ENCODE measurements around the gene CDC42SE1.
"Not testable (repeated sequence)": the region's sequence is repeated elsewhere in the genome, so short reads cannot be mapped to it uniquely, and the experiment has no call there.

CDC42SE1 gene, protein sequence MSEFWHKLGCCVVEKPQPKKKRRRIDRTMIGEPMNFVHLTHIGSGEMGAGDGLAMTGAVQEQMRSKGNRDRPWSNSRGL

DNA sequence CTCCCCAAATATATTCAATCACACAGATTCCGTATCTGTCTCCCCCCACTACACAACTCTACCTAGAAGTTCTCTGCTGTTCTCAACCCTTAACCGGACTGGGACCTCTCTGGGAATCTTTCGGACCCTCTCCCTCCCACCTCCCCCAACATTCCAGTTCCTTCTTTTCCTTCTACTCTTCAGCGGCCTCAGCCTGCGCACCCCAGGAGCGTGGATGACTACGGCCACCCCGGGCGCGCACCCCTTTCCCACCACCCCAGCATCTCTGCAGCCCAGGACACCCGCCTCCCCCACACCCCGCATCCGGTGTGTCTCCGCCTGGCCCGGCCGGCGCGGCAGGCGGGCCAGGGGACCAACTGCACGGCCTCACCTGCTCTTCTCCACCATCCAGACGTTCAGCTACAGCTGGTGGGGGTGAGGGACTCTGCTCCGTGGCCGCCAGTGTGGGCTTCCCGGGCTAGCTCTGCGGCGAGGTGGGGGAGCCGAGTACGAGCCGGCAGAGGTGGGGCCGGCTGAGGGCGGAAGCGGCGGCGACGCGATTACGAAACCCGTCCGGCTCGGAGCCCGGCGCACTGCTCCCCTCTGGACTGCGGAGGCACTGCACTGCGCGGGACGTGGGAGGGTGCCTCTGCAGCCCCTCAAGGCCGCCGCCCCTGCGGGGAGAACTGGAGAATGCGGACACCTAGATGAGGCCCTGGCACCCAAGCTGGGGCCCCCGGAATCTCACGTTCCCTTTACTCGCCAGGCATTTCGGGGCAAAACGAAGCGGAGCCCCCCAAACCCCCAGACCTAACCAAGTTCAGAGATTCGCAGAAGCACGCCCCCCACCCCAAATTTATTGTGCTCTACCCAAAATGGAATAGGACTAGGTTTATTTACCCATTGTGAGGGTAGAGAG, at the start of gene CDC42SE1:
Gene CDC42SE1 (minus strand): TSS at position 514 of the 898 bp plus-strand sequence. CDS start 3,892 bp downstream, outside the sequence.
- DNase-seq = peak; percentile 78

DNA sequence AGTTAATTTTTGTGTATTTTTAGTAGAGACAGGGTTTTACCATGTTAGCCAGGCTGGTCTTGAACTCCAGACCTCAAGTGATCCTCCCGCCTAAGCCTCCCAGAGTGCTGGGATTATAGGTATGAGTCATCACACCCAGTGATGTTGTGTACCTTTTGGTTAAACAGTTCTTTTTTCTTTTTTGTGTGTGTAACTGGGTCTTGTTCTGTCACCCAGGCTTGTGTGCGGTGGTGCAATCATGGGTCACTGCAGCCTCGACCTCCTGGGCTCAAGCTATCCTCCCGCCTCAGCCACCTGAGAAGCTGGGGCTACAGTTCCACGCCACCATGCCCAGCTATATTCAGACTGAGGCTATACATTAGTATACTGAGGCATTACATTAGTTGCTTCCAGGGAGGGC, 48.9 kb upstream of the CDC42SE1 start:
- no peak for DNase-seq

DNA sequence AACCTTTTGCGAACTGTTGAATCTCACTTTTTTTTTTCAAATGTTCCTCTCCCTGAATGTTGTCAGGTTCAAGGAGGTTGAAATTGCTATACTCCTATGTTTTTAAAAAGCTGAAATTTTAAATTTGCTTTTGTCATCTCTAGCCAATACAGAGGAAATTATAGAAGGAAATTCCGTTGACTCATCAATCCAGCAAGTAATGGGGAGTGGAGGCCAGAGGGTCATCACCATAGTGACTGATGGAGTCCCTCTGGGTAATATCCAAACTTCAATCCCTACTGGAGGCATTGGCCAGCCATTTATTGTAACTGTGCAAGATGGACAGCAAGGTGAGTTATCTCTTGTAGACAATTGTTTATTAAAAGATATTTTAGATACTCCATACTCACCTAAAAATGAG, 47.5 kb upstream of the CDC42SE1 start:
- peak; percentile 47 for DNase-seq

DNA sequence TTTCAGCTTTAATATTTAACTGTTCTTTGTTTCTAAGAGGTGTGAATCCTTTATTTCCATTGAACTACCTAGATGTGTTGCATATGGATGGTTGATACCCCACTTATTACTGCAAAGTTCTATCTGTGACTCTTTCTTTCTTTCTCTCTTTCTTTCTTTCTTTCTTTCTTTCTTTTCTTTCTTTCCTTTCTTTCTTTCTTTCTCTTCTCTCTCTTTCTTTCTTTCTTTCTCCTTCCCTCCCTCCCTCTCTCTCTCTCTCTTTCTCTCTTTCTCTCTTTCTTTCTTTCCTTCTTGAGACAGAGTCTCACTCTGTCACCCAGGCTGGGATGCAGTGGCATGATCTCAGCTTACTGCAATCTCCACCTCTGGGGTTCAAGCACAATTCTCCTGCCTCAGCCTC, 45.2 kb upstream of the CDC42SE1 start:
- no peak for DNase-seq

DNA sequence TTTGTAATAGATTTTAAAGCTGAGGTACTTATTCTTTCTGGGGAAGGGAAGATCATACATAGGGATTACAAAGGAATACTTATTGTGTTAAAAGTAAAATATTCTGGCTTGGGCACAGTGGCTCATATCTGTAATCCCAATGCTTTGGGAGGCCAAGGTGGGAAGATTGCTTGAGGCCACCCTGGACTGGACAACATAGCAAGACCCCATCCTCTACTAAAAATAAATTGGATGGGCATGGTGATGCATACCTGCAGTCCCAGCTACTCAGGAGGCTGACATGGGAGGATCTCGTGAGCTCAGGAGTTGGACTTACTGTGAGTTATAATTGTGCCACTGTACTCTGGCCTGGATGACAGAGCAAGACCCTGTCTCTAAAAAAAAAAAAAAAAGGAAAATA, 38.7 kb upstream of the CDC42SE1 start:
- DNase-seq = no peak

DNA sequence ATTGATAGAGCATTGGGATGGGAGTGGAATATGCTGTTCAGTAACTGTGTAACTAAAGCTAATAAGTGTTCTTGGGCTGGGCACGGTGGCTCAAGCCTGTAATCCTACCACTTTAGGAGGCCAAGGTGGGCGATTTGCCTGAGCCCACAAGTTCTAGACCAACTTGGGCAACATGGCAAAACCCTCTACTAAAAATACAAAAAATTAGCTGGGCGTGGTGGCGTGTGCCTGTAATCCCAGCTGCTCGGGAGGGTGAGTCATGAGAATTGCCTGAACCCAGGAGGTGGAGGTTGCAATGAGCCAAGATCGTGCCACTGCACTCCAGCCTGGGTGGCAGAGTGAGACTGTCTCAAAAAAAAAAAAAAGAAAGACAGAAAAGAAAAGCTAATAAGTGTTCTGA, 38.0 kb upstream of the CDC42SE1 start:
- not testable (repeated sequence) for DNase-seq

DNA sequence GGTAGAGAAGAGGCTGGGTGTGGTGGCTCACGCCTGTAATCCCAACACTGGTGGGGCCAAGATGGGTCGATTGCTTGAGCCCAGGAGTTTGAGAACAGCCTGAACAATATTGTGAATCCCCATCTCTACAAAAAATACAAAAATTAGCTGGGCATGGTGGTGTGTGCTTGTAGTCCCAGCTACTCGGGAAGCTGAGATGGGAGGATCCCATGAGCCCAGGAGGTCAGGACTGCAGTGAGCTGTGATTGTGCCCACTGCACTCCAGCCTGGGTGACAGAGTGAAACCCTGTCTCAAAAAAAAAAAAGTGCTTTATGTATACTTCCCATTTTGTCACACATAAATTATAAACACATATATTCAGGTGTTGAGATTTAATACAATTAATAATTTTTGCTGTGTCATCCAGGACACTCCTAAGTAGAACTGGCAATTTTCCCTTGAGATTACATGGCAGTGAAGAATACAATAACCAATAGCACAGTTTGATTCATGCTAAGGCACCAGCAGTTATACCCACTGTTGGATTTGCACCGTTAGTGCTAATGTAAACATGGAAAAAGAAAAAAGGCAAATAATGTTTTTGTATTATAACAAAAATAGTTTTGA, 26.6 kb upstream of the CDC42SE1 start:
- DNase-seq = no peak

DNA sequence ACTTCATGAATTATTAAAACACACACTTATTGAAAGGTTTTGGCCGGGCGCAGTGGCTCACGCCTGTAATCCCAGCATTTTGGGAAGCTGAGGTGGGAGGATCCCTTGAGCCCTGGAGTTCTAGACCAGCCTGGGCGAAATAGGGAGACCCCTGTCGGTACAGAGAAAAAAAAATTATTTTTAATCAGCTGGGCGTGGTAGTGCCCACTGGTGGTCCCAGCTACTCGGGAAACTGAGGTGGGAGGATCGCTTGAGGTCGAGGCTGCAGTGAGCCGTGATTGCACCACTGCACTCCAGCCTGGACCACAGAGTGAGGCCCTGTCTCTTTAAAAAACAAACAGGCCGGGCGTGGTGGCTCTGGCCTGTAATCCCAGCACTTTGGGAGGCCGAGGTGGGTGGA, 12.8 kb upstream of the CDC42SE1 start:
- no peak for DNase-seq

DNA sequence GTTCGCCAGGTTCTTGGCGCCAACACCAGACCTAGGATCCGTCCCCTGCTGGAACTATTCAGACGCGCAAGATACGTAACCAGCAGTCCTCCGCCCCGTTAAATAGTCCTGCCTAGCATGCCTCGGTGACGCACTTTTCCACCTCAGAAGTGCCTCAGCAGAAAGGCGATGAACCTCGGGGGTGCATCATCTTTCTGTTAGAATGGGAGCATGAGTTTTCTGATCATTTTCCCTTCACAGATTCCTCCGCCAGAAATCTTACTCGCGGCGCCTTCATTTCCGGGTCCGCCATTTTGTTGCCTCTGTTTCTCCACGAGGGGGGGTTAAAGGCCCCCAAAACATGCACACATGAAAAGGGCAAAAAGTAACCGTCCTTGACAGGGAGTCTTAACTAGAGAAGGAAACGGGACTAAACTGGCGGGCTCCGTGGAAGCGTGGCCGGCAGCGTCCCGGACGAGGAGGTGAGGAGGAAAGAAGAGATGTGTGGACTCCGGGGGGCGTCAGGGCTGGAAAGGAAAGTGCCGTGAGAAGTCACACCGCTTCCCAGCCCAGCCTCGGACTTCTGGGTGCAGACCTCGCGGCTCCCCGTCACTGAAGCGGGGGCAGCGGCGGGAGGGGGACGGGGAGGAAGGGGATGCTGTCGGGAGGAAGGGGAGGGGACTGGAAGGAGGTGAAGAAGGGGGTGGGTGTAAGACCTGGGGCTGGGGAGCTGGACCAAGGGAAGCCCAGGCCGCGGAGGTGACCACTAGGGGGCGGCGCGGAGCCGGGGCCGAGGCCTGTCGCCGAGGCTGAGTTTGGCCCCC, 11.3 kb upstream of the CDC42SE1 start, which contains the start of gene GABPB2:
Gene GABPB2 (plus strand): TSS at position 288 of the 803 bp plus-strand sequence. CDS start 17,429 bp downstream, outside the sequence.
- DNase-seq = peak; percentile 96

DNA sequence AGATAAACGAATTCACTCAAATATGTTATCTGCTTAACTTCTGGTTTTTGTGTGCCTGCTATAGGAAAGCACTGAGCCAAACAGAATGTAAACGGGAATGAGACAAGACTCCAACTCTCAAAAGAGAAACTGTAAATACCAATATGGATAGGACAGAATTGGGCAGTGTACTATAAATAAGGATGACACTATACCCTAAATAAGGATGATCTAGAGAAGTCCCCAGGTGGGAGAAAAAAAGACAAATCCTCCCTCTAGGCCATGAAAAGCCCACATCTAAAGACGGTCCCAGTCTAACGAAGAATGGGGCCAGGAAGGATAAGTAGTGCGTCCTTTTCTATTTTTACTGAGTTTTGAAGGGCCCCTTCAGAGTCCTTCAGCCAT, 9.7 kb upstream of the CDC42SE1 start:
- no peak for DNase-seq

DNA sequence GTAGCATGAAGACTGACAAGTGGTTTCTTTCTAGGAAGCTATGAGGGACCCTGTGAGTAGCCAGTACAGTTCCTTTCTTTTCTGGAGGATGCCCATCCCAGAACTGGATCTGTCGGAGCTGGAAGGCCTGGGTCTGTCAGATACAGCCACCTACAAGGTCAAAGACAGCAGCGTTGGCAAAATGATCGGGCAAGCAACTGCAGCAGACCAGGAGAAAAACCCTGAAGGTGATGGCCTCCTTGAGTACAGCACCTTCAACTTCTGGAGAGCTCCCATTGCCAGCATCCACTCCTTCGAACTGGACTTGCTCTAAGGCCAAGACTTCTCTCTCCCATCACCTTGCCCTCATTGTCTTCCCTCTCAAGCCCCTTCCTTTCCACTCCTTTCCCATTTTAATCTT, 7.8 kb upstream of the CDC42SE1 start:
- no peak for DNase-seq

DNA sequence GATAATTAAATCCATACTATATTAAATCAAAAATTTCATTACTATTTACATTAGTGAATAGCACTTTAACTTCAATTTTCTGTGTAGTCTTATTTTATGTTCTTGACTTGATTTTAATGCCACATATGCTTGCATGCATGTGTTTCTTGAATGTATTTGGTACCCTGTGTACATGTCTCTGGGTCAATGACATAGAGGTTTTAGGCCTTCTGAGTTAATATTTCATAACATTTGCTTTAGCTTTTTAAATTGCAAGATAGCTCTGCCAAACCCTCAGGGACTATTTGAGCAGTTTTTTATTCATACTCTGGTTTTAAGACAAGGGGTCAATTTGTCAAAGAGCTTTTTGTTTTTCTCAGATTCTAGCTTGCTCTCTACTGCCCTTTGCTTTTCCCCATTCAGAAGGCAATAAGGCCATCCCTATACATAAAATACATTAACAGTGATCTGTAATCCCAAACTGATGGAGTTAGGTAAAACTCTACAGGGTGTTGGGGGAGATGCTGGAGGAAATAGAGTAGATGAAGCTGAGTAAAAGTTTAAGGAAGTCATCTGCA, 5.7 kb upstream of the CDC42SE1 start:
- no peak for DNase-seq

DNA sequence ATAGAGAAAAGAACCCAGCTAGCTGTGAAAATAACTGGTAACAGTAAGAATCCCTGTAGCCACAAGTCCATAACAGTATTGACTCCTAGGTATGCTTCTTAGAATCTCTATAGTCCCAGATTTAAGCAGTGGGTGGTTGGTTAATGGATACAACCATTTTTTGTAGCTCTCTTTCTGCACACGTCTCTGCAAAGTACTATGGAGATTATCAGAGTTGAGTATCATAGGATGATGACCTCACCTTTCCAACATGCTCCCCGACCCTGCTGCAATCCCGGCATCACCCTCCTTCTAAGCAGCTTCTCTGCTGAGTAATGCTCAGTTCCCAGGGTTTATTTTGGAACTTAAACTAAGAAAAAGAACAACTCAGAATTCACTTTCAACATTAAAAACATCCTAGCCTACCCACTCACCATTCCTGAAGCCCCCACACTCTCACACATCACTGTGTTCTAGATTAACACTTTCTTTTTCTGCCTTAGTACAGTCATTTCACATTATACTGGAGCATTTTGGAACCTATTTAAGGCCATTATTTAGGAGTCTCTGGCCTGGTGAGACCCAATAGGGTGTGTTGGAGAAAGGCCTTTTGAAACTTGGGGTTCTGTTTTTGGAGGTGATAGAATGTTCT, 3.4 kb upstream of the CDC42SE1 start:
- peak; percentile 79 for DNase-seq

DNA sequence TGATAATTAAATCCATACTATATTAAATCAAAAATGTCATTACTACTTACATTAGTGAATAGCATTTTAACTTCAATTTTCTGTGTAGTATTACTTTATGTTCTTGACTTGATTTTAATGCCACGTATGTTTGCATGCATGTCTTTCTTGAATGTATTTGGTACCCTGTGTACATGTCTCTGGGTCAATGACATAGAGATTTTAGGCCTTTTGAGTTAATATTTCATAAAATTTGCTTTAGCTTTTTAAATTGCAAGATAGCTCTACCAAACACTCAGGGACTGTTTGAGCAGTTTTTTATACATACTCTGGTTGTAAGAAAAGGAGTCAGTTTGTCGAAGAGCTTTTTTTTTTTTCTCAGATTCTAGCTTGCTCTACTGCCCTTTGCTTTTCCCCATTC, 2.3 kb upstream of the CDC42SE1 start:
- DNase-seq = no peak

DNA sequence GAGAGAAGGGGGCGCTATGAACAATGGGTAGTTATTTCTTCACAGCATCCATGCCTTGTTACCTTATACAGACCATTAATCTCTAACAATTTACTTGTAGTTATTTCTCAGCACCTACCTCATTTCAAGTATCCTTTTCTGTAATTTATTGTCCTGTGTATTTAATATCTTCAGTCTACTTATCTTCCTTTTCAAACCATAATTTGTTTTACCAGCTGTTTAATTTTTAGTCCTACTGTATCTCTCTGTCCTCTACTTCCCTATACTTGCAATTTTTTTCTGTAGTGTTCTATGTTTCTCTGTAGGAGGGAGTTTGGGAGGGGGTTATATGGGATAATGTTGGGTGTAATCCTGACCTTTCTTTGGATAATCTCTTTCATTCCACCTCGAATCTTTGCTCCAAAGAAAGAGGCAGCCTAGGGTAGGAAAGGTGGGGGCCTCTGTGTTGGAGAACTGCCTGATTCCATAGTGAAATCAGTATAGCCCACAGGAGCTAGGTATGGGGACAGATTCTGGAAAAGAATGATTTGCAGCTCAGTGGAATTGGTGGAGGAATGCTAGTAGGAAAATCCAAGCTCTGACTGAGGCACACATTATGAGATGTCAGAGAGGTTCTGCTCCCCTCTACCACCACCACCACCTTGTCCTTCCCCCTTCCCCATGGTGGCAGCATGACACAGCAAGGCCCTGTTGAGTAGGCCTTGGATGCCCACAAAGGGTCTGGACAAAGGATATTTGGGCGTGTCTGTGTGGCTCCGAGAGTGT, 1.4 kb upstream of the CDC42SE1 start:
- peak; percentile 20 for DNase-seq

DNA sequence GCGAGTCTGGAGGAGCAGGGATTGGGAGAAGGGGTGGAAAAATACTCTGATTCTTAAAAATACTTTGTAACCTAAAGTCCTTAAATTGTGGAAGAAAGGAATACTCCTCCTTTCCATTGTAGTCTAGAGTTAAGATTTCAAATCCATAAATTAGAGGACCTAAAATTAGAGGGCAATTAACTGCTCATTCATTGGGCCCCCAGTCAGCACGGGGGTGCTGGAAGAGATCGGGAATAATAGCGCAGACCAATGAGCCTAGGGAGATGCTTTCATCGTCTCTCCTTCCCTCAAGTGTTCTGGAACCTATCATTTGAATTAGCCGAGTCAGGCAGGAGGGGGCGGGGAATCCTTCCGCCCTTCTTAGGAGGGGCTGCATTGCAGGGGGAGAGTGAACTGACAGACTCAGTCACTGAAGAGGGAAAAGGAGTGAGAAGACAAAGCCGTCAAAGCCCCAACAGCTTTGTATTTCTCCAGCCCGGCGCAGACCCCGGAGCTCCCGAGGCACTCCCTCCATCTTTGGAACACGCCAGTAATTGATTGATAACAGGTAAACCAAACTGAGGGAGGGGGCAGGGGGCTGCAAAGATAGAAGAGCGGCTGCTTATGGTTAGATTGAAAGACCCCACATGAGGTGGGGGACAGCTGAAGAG, 710 bp upstream of the CDC42SE1 start, which contains the start of gene MLLT11:
Gene MLLT11 (plus strand): TSS at position 391 of the 650 bp plus-strand sequence. CDS start 6,828 bp downstream, outside the sequence.
- DNase-seq = peak; percentile 82

DNA sequence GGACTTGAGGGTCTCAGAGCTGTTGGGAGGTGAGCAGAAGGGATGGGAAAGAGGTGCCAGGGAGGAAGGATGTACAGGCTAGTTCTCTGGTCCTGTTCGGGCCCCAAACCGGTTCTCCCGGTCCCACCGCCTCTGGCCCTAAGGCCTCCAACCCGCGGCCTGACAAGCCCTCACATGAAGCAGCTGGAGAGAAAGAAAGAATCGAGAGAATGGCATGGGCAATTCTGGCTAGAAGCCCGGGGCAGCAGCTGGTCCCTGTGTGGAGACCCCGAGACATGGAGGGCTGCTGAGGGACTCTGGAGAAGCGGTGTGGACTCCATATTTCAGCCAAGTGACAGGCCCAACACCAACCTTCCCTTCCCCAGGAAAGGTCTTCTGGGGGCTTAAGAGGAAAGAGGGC, 730 bp downstream of the CDC42SE1 start:
- peak; percentile 13 for DNase-seq

DNA sequence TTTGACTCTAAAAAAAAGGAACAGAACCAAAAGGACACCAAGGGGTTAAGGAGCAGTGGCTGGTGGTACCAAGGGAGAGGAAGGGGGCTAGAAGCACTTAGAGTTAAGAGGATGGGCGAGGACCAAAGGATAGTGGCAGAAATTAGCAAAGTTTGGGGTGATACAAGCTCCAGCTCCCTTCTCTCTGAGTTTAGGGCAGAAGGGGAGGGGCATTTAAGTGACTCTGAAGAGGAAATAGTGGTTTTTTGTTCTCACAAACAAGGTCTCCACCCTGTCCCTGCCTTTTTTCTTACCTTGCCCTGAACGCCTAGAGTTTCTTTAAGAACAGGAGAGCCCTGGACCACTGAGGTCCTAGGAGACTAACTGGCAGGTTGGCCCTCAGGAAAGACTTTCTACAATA, 3.3 kb downstream of the CDC42SE1 start:
- no peak for DNase-seq

DNA sequence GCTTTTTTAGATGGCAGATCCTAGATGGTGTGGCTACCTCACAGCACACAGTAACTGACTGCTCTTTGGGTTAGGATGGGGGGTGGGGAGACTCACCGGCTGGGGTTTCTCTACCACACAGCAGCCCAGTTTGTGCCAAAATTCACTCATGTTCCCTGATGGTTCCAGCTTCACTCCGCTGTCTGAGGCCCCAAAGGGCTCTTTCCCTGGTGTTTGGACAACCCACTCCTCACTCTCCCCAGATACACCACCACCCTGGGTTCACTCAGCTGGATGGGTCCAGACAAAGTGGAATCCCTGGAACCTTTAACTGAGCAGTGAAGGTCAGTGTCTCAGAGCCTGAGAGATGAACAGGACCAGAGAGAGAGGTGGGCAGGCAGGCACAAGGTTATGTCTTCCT, 3.8 kb downstream of the CDC42SE1 start:
- DNase-seq = no peak

DNA sequence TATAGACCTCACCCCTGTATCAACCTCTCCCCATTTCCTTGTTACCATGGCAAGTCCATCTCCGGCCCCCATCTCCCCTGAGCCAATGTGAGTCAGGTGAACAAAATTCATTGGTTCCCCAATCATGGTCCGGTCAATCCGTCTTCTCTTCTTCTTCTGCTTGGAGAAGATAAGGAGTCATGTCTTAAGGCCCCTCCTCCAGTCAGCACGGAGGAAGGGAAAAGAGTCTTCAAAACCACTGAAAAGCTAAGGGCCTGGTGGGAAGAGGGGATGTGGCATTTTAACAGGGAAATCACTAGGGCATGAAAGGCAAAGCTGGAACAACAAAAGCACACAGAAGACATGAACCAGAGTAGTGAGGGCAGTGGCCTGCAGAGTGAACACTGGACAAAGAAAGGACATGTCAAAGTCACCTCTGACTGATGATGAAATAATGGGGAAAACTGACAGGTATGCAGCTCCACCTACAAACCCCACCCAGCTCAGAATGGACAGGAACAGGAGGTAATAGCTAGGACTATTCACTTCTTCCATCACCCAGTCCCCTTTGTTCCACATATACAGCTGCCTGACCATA, 4.4 kb downstream of the CDC42SE1 start:
- DNase-seq = no peak
